Esophagus muscularis mucosa (tissue), 3 donors: ENCODE data around the gene GRWD1.

ENCODE experiments used
- POLR2A ChIP-seq: fragments of 450-650 bp; IDR thresholded peaks from one replicate; pipeline ENCODE4 v1.6.1; 2017; ENCODE audit warnings: antibody characterized with exemption, moderate library complexity, mild to moderate bottlenecking, low read depth
- POLR2AphosphoS5 ChIP-seq, 2 donors: sonication (generic); formaldehyde crosslinking; IDR thresholded peaks; one replicate each; pipeline ENCODE4 v1.6.1; 2017; ENCODE audit warnings: antibody characterized with exemption in 2 of 2
- TF ChIP-seq, protein P1 (sequence below), 3 experiments: fragments of 200-600 bp in 2 of 3; fragments of 450-650 bp in 1 of 3; sonication (generic) in 2 of 3; IDR thresholded peaks; one replicate each; pipeline ENCODE4 v1.5.1; 2017 to 2019; ENCODE audit warnings: antibody characterized with exemption in 3 of 3, mild to moderate bottlenecking in 2 of 3, moderate library complexity in 1 of 3

DNA sequence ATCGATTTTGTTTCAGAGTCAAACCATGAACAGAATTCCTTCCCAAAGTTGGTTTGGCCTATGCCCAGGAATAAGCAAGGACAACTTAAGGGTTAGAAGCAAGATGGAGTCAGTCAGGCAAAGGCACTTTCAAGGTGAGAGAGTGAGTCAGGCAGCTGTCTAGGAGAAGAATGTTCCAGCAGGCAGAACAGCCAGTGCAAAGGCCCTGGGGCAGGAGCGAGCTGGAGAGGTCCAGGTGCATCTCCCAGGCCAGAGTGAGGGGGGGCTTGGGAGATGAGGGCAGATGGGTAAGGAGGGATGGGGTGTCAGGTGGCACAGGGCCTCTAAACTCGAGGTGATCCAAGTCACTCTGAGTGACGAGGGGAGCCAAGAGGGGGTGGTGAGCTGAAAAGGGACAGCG, 9.2 kb upstream of the GRWD1 start:
- TF ChIP-seq, protein P1, sequence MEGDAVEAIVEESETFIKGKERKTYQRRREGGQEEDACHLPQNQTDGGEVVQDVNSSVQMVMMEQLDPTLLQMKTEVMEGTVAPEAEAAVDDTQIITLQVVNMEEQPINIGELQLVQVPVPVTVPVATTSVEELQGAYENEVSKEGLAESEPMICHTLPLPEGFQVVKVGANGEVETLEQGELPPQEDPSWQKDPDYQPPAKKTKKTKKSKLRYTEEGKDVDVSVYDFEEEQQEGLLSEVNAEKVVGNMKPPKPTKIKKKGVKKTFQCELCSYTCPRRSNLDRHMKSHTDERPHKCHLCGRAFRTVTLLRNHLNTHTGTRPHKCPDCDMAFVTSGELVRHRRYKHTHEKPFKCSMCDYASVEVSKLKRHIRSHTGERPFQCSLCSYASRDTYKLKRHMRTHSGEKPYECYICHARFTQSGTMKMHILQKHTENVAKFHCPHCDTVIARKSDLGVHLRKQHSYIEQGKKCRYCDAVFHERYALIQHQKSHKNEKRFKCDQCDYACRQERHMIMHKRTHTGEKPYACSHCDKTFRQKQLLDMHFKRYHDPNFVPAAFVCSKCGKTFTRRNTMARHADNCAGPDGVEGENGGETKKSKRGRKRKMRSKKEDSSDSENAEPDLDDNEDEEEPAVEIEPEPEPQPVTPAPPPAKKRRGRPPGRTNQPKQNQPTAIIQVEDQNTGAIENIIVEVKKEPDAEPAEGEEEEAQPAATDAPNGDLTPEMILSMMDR (IDR thresholded peaks at IDR 0.05): no peak
- no peak for TF ChIP-seq POLR2AphosphoS5 (IDR thresholded peaks at IDR 0.05)
- no peak for TF ChIP-seq POLR2A
